ENCODE data around the gene PROZ.

DNA sequence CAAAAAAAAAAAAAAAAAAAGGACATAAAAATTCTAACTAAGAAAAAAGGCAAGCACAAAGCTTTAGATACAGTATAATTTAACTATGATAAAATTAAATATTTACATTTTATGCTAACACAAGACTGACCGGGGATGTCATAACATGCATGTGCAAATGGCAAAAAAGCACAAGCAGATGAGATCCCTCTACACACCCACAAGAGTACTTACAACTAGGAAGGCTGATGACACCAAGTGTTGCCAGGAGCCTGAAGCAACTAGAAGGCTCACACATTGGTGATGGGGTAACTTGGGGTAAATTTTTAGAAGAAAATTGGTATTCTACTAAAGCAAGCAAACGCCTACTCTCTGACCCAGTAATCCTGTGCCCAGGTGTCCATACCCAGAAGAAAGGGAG lies 43.4 kb downstream of the PROZ start:
- TF ChIP-seq, protein P1, sequence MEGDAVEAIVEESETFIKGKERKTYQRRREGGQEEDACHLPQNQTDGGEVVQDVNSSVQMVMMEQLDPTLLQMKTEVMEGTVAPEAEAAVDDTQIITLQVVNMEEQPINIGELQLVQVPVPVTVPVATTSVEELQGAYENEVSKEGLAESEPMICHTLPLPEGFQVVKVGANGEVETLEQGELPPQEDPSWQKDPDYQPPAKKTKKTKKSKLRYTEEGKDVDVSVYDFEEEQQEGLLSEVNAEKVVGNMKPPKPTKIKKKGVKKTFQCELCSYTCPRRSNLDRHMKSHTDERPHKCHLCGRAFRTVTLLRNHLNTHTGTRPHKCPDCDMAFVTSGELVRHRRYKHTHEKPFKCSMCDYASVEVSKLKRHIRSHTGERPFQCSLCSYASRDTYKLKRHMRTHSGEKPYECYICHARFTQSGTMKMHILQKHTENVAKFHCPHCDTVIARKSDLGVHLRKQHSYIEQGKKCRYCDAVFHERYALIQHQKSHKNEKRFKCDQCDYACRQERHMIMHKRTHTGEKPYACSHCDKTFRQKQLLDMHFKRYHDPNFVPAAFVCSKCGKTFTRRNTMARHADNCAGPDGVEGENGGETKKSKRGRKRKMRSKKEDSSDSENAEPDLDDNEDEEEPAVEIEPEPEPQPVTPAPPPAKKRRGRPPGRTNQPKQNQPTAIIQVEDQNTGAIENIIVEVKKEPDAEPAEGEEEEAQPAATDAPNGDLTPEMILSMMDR (IDR thresholded peaks at IDR 0.05), result no peak
- TF ChIP-seq POLR2AphosphoS5 (IDR thresholded peaks at IDR 0.05), result no peak
- TF ChIP-seq POLR2A (IDR thresholded peaks at IDR 0.05), result no peak
- no peak for TF ChIP-seq EP300 (IDR thresholded peaks at IDR 0.05)

All from upper lobe of left lung (tissue), 4 donors.